Esophagus squamous epithelium (tissue), 4 donors: ENCODE data around the gene RAB40B.

ENCODE experiments used
- POLR2A ChIP-seq, 4 donors: fragments of 450-650 bp; IDR thresholded peaks; one replicate each; pipeline ENCODE4 v1.6.1; 2017; ENCODE audit warnings: antibody characterized with exemption in 4 of 4, mild to moderate bottlenecking in 4 of 4, moderate library complexity in 3 of 4
- TF ChIP-seq, protein P1 (sequence below), 6 experiments: fragments of 450-650 bp in 4 of 6; fragments of 200-600 bp in 2 of 6; sonication (generic) in 2 of 6; IDR thresholded peaks; one replicate each; pipeline ENCODE4 v1.5.1; 2016 to 2019; ENCODE audit warnings: antibody characterized with exemption in 6 of 6, mild to moderate bottlenecking in 4 of 6, moderate library complexity in 4 of 6

DNA sequence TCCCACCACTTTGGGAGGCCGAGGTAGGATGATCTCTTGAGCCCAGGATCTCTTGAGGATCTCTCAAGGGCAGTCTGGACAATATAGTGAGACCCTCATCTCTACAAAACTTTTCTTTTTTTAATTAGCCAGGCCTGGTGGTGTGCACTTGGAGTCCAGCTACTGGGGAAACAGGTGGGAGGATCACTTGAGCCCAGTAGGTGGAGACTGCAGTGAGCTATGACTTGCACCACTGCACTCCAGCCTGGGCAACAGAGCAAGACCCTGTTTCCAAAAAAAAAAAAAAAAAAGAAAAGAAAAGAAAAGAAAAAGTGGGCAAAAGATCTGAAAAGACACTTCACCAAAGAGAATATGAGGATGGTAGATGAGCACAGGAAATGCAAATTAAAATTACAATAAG lies 15.0 kb downstream of the RAB40B start:
- TF ChIP-seq, protein P1, sequence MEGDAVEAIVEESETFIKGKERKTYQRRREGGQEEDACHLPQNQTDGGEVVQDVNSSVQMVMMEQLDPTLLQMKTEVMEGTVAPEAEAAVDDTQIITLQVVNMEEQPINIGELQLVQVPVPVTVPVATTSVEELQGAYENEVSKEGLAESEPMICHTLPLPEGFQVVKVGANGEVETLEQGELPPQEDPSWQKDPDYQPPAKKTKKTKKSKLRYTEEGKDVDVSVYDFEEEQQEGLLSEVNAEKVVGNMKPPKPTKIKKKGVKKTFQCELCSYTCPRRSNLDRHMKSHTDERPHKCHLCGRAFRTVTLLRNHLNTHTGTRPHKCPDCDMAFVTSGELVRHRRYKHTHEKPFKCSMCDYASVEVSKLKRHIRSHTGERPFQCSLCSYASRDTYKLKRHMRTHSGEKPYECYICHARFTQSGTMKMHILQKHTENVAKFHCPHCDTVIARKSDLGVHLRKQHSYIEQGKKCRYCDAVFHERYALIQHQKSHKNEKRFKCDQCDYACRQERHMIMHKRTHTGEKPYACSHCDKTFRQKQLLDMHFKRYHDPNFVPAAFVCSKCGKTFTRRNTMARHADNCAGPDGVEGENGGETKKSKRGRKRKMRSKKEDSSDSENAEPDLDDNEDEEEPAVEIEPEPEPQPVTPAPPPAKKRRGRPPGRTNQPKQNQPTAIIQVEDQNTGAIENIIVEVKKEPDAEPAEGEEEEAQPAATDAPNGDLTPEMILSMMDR (IDR thresholded peaks at IDR 0.05): no peak
- no peak for TF ChIP-seq POLR2A (IDR thresholded peaks at IDR 0.05)
